OCI-LY7 (cell line): Measurements from ENCODE around the gene ANKRD13A.

Source experiments
- EZH2phosphoT487 ChIP-seq: fragments of 200-600 bp; sonication (generic); IDR thresholded peaks from 2 replicates; pipeline ENCODE4 v1.6.1; 2018; ENCODE audit warnings: low read depth, borderline replicate concordance, mild to moderate bottlenecking, mixed run types, antibody characterized with exemption, low read length, moderate library complexity, mixed read lengths
- TF ChIP-seq, protein P1 (sequence below): fragments of 200-600 bp; sonication (generic); conservative IDR thresholded peaks from 2 replicates; pipeline ENCODE4 v1.5.1; 2014; ENCODE audit warnings: mild to moderate bottlenecking, antibody characterized with exemption, low read length, moderate library complexity, mixed read lengths

DNA sequence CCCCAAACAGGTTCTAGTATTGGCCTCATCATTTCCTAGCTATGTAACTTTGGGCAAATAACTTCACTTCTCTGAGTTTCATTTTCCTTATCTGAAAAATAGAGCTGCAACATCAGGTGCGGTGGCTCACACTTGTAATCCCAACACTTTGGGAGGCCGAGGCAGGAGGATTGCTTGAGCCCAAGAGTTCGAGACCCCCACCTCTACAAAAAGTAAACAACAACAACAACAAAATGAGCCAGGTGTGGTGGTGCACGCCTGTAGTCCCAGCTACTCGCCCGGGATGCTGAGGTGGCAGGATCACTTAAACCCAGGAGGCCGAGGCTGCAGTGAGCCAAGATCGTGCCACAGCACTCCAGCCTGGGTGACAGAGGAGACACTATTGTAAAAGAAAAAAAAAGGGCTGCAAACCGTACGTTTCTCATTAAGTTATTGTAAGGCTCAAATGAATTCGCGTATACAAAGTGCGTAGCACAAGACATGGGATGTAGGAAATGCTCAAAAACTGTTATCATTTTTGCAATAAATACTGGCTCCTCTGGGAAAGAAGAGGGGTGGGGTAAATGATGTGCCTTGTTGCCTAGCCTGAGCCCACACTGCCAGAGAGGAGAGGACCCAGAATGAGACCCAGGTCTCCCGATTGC is 48.2 kb downstream of the ANKRD13A start:
- TF ChIP-seq, protein P1, sequence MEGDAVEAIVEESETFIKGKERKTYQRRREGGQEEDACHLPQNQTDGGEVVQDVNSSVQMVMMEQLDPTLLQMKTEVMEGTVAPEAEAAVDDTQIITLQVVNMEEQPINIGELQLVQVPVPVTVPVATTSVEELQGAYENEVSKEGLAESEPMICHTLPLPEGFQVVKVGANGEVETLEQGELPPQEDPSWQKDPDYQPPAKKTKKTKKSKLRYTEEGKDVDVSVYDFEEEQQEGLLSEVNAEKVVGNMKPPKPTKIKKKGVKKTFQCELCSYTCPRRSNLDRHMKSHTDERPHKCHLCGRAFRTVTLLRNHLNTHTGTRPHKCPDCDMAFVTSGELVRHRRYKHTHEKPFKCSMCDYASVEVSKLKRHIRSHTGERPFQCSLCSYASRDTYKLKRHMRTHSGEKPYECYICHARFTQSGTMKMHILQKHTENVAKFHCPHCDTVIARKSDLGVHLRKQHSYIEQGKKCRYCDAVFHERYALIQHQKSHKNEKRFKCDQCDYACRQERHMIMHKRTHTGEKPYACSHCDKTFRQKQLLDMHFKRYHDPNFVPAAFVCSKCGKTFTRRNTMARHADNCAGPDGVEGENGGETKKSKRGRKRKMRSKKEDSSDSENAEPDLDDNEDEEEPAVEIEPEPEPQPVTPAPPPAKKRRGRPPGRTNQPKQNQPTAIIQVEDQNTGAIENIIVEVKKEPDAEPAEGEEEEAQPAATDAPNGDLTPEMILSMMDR: no peak
- TF ChIP-seq EZH2phosphoT487: no peak
